HCEC 1CT (cell line): ENCODE measurements around the gene CCDC9.
"Not testable (repeated sequence)": the region's sequence is repeated elsewhere in the genome, so short reads cannot be mapped to it uniquely, and the experiment has no call there.

Experiments used
- DNase-seq: peaks from one replicate; pipeline ENCODE4 v3.0.0-alpha.2; 2017

The CCDC9 gene

GRCh38 chr19:47232422-47233211, 23.7 kb upstream of the CCDC9 start:
- DNase-seq: peak; percentile 78

GRCh38 chr19:47236072-47236675, 20.2 kb upstream of the CCDC9 start:
- no peak for DNase-seq

- DNase-seq: peak; percentile 15
Observed at GRCh38 chr19:47239152-47239551, 17.2 kb upstream of the CCDC9 start.

- no peak for DNase-seq
Observed at GRCh38 chr19:47239610-47240296, 16.6 kb upstream of the CCDC9 start.

- no peak for DNase-seq
Observed at GRCh38 chr19:47240556-47240955, 15.8 kb upstream of the CCDC9 start.

GRCh38 chr19:47240996-47241918, 15.1 kb upstream of the CCDC9 start:
- peak; percentile 61 for DNase-seq

GRCh38 chr19:47241919-47242577, 14.3 kb upstream of the CCDC9 start:
- no peak for DNase-seq

- no peak for DNase-seq
Observed at GRCh38 chr19:47243364-47243775, 13.0 kb upstream of the CCDC9 start.

GRCh38 chr19:47243776-47244547, 12.4 kb upstream of the CCDC9 start:
- peak; percentile 98 for DNase-seq

GRCh38 chr19:47247308-47247990, 8.9 kb upstream of the CCDC9 start:
- peak; percentile 60 for DNase-seq

GRCh38 chr19:47253016-47253415, 3.3 kb upstream of the CCDC9 start:
- not testable (repeated sequence) for DNase-seq

GRCh38 chr19:47253467-47253881, 2.9 kb upstream of the CCDC9 start:
- DNase-seq: peak; percentile 83

- no peak for DNase-seq
Observed at GRCh38 chr19:47253970-47254369, 2.4 kb upstream of the CCDC9 start.

GRCh38 chr19:47256693-47257410, 527 bp downstream of the CCDC9 start:
- peak; percentile 99 for DNase-seq

GRCh38 chr19:47257411-47258169, 1.3 kb downstream of the CCDC9 start:
- DNase-seq: no peak

GRCh38 chr19:47258434-47258833, 2.1 kb downstream of the CCDC9 start:
- DNase-seq: no peak

- DNase-seq: no peak
Observed at GRCh38 chr19:47258895-47259555, 2.7 kb downstream of the CCDC9 start.

- DNase-seq: no peak
Observed at GRCh38 chr19:47260476-47260875, 4.2 kb downstream of the CCDC9 start.
